Myometrial cell (primary cell): ENCODE results near the gene DCUN1D5. TPM values are rescaled to one million over a fixed set of nuclear protein-coding genes. Genes with fewer than 3 reads are reported as not detected.

Experiments used
- total RNA-seq: library from RNA; depleted of rRNA; stranded (reverse); fragments of >200 nt; gene quantifications from 2 replicates; pipeline ENCODE4 v1.2.3, GENCODE V29; 2015

Gene DCUN1D5
- 81.3 and 122 TPM in 2 replicates for total RNA-seq

GRCh38 chr11:103091801-103092524 lies at the start of gene DCUN1D5:
Gene DCUN1D5 (minus strand): TSS chr11:103092160. CDS start chr11:103091872, 288 bp downstream.

GRCh38 chr11:103108933-103109817 lies 17.2 kb upstream of the DCUN1D5 start, which contains the start of gene DYNC2H1:
Gene DYNC2H1 (plus strand): TSS chr11:103109426. CDS start chr11:103109575, 149 bp downstream.

Other genes starting within 250 kb of the DCUN1D5 start
- 0.29 and 2.3 TPM in 2 replicates for gene MMP3, start 248.6 kb downstream of the DCUN1D5 start, total RNA-seq
- not detected in 2 replicates for gene MMP12, start 217.2 kb downstream of the DCUN1D5 start, total RNA-seq
- gene MMP13, start 136.4 kb downstream of the DCUN1D5 start, total RNA-seq: not detected in 2 replicates
- gene DYNC2H1, start 17.3 kb upstream of the DCUN1D5 start, total RNA-seq: 20.7 and 23.1 TPM in 2 replicates